HepG2 (cell line): ENCODE measurements around the gene DYNC2H1. TPM values are rescaled to one million over a fixed set of nuclear protein-coding genes. Genes with fewer than 3 reads are reported as not detected.

Experiments used
- ATAC-seq: fragments of 200-7000 bp; cut with Tn5 transposase; 3 replicates; pipeline ENCODE4 v1.9.1; 2020; ENCODE audit warnings: mild to moderate bottlenecking, moderate library complexity
- BruUV-seq: library from RNA; stranded (reverse); fragments of 400-500 nt; replicated peaks from 2 replicates; lab custom pipeline; 2021; lab: Mats Ljungman, UMichigan
- CTCF ChIA-PET: fragments of 300-600 bp; formaldehyde crosslinking; extraction: SDS; loops from one replicate; lab custom pipeline; 2021; ENCODE audit warnings: low total read pairs, inconsistent platforms, low intra/inter-chr PET ratio; lab: Yijun Ruan, JAX
- POLR2A ChIA-PET: fragments of 350-600 bp; sonication (Branson Sonifier 250); formaldehyde crosslinking; loops from one replicate; lab custom pipeline; 2020; ENCODE audit warnings: antibody characterized with exemption, inconsistent platforms; lab: Yijun Ruan, JAX
- DNase-seq: peaks from one replicate; pipeline ENCODE4 v3.0.0-alpha.2; 2015; ENCODE audit warnings: low spot score
- FAIRE-seq: peaks from 3 replicates; lab custom pipeline; 2011; peaks lifted over from hg19 to GRCh38; lab: Jason Lieb, UNC
- H2AFZ ChIP-seq: one replicate; pipeline ENCODE4 v1.6.1; 2011; ENCODE audit warnings: low read length, inconsistent platforms
- H3K27ac ChIP-seq: fragments of 300-600 bp; 3 replicates; pipeline ENCODE4 v1.8.0; 2011; ENCODE audit warnings: mixed run types, mild to moderate bottlenecking, mixed read lengths, low read length, inconsistent platforms; ENCODE audit not compliant: insufficient read depth; ENCODE audit errors: extremely low read length
- H3K27me3 ChIP-seq, 2 experiments: fragments of 200-600 bp in 1 of 2; 2 replicates in 1 of 2; 3 replicates in 1 of 2; pipeline versions ENCODE4 v1.6.0 to v1.8.0; 2011; ENCODE audit warnings: low read length in 2 of 2, mild to moderate bottlenecking in 2 of 2, moderate library complexity in 2 of 2, inconsistent platforms in 1 of 2; ENCODE audit not compliant: insufficient read depth in 2 of 2, control insufficient read depth in 1 of 2
- H3K36me3 ChIP-seq, 2 experiments: fragments of 200-600 bp in 1 of 2; replicated peaks in 1 of 2; 2 replicates in 1 of 2; 3 replicates in 1 of 2; pipeline versions ENCODE4 v1.5.1 to v1.8.0; 2011; ENCODE audit warnings: low read length in 2 of 2, inconsistent platforms in 1 of 2; ENCODE audit not compliant: insufficient read depth in 2 of 2, control insufficient read depth in 1 of 2
- H3K4me1 ChIP-seq: 2 replicates; pipeline ENCODE4 v1.5.1; 2012; ENCODE audit warnings: low read length, inconsistent platforms; ENCODE audit not compliant: insufficient read depth
- H3K4me2 ChIP-seq: 2 replicates; pipeline ENCODE4 v1.6.0; 2011; ENCODE audit warnings: low read depth, low read length, inconsistent platforms
- H3K4me3 ChIP-seq, 3 experiments: fragments of 200-600 bp in 1 of 3; sonication (generic), shearing (Covaris generic) in 1 of 3; replicated peaks in 1 of 3; 2 replicates each; pipeline ENCODE4 v1.5.1; 2011 to 2016; ENCODE audit warnings: low read length in 3 of 3, inconsistent platforms in 2 of 3, low read depth in 2 of 3, mild to moderate bottlenecking in 2 of 3, control low read depth in 1 of 3, mixed read lengths in 1 of 3; ENCODE audit not compliant: insufficient read depth in 1 of 3
- H3K79me2 ChIP-seq: one replicate; pipeline ENCODE4 v1.6.1; 2011; ENCODE audit warnings: low read length, inconsistent platforms; ENCODE audit not compliant: insufficient read depth
- H3K9ac ChIP-seq: 2 replicates; pipeline ENCODE4 v1.6.0; 2011; ENCODE audit warnings: mild to moderate bottlenecking, low read depth, low read length, inconsistent platforms; ENCODE audit not compliant: insufficient read depth
- H3K9me3 ChIP-seq: 2 replicates; pipeline ENCODE4 v1.5.1; 2012; ENCODE audit warnings: mild to moderate bottlenecking, low read length
- H4K20me1 ChIP-seq: 2 replicates; pipeline ENCODE4 v1.6.0; 2011; ENCODE audit warnings: inconsistent platforms, mild to moderate bottlenecking, low read length, moderate library complexity; ENCODE audit not compliant: insufficient read depth
- ELK4 ChIP-seq: sonication (generic); formaldehyde crosslinking; IDR thresholded peaks from 2 replicates; pipeline ENCODE4 v1.9.0; 2021; ENCODE audit warnings: missing genetic modification reagents, borderline replicate concordance
- IRF2 ChIP-seq: IDR thresholded peaks from 2 replicates; pipeline ENCODE4 v1.6.1; 2018; ENCODE audit warnings: missing genetic modification reagents, missing compliant biosample characterization
- NCOA5 ChIP-seq: sonication (generic); formaldehyde crosslinking; IDR thresholded peaks from 2 replicates; pipeline ENCODE4 v1.4.0; 2020; ENCODE audit warnings: missing genetic modification reagents
- NFYB ChIP-seq: sonication (generic); formaldehyde crosslinking; IDR thresholded peaks from 2 replicates; pipeline ENCODE4 v1.4.0; 2020; ENCODE audit warnings: missing genetic modification reagents
- NR2F1 ChIP-seq, 2 experiments: fragments of 450-650 bp in 1 of 2; formaldehyde crosslinking in 1 of 2; IDR thresholded peaks; 2 replicates each; pipeline versions ENCODE4 v1.5.0 to v1.6.1; 2016 to 2020; ENCODE audit warnings: mild to moderate bottlenecking in 1 of 2, missing compliant biosample characterization in 1 of 2, missing genetic modification reagents in 1 of 2, moderate library complexity in 1 of 2
- SCMH1 ChIP-seq: sonication (generic); formaldehyde crosslinking; IDR thresholded peaks from 2 replicates; pipeline ENCODE4 v1.9.0; 2021; ENCODE audit warnings: missing genetic modification reagents, mild to moderate bottlenecking, borderline replicate concordance
- SOX13 ChIP-seq, 3 experiments: fragments of 450-650 bp in 1 of 3; sonication (generic) in 1 of 3; formaldehyde crosslinking in 1 of 3; IDR thresholded peaks in 2 of 3; conservative IDR thresholded peaks in 1 of 3; 2 replicates each; pipeline versions ENCODE4 v1.5.0 to v1.6.1; 2016 to 2020; ENCODE audit warnings: antibody characterized with exemption in 1 of 3, mild to moderate bottlenecking in 1 of 3, missing compliant biosample characterization in 1 of 3, missing genetic modification reagents in 1 of 3, moderate library complexity in 1 of 3
- ZBTB20 ChIP-seq: sonication (generic); formaldehyde crosslinking; IDR thresholded peaks from 2 replicates; pipeline ENCODE4 v1.8.1; 2023; ENCODE audit warnings: missing genetic modification reagents, low read depth, mild to moderate bottlenecking, borderline replicate concordance
- ZBTB44 ChIP-seq: sonication (generic); formaldehyde crosslinking; IDR thresholded peaks from 2 replicates; pipeline ENCODE4 v1.4.0; 2020; ENCODE audit warnings: missing genetic modification reagents
- ZBTB7A ChIP-seq: sonication (generic); formaldehyde crosslinking; IDR thresholded peaks from 2 replicates; pipeline ENCODE4 v1.8.0; 2022; ENCODE audit warnings: mild to moderate bottlenecking, missing genetic modification reagents
- ZNF292 ChIP-seq: sonication (generic); formaldehyde crosslinking; IDR thresholded peaks from 2 replicates; pipeline ENCODE4 v1.8.1; 2022; ENCODE audit warnings: mild to moderate bottlenecking, low read depth, missing genetic modification reagents, borderline replicate concordance
- ZNF382 ChIP-seq: sonication (generic); formaldehyde crosslinking; IDR thresholded peaks from 2 replicates; pipeline ENCODE4 v1.5.0; 2020; ENCODE audit warnings: missing genetic modification reagents, mild to moderate bottlenecking, borderline replicate concordance
- ZNF670 ChIP-seq: sonication (generic); formaldehyde crosslinking; IDR thresholded peaks from 2 replicates; pipeline ENCODE4 v1.8.0; 2022; ENCODE audit warnings: mild to moderate bottlenecking, missing genetic modification reagents, borderline replicate concordance
- WGBS: methylation state at CpG from one replicate; pipeline ENCODE4 v1.1.6; 2017; ENCODE audit warnings: low lambda C conversion rate; 5-methylcytosine and 5-hydroxymethylcytosine counted together
- in situ Hi-C: cut with HindIII; loops from 2 replicates; pipeline ENCODE4 v1.10.0; 2017; ENCODE audit warnings: low pct_unique_long_range_greater_than_20kb; ENCODE audit not compliant: extremely low pct_ligation_motif_present
- intact Hi-C: fragments of 100-400 bp; cut with micrococcal nuclease; formaldehyde crosslinking; loops from one replicate; pipeline ENCODE4 v1.10.0; 2022; ENCODE audit not compliant: unreplicated experiment
- polyA plus RNA-seq, 8 experiments: library from polyadenylated mRNA; depleted of rRNA in 3 of 8; stranded (reverse) in 7 of 8; unstranded in 1 of 8; fragments of >200 nt; fragmentation: Illumina TruSeq in 4 of 8; extraction: Trizol in 4 of 8; gene quantifications; 2 replicates each; pipeline versions ENCODE4 v1.2.1 to v1.2.3, GENCODE V29; 2011 to 2016; ENCODE audit warnings: low read depth in 4 of 8, missing spikeins in 1 of 8, mixed read lengths in 1 of 8; ENCODE audit not compliant: insufficient read depth in 1 of 8
- total RNA-seq, 5 experiments: library from RNA; depleted of rRNA; stranded (reverse); fragments of >200 nt; fragmentation: Illumina TruSeq; extraction: Trizol; gene quantifications; 2 replicates each; pipeline ENCODE4 v1.2.3, GENCODE V29; 2016; ENCODE audit warnings: low read depth in 1 of 5
- TF ChIP-seq, protein P1 (sequence below): sonication (generic); formaldehyde crosslinking; IDR thresholded peaks from 2 replicates; pipeline ENCODE4 v1.4.0; 2020; ENCODE audit warnings: missing genetic modification reagents

The DYNC2H1 gene
- total and polyA plus RNA-seq, 2 of the 13 experiments (the other 11 are each of a cell fraction or from before 2014, with no cell fraction given), result 0.49 to 0.66 TPM

- FAIRE-seq, result no peak
- TF ChIP-seq SCMH1 (CRISPR knock-in tag) (no peak), ZBTB44 (CRISPR knock-in tag) (no peak), ZNF670 (CRISPR knock-in tag) (no peak), SOX13 (IDR thresholded peaks at IDR 0.05) (no peak), SOX13 (CRISPR knock-in tag; conservative IDR thresholded peaks at IDR 0.05 in 1 of 2, IDR thresholded peaks at IDR 0.05 in 1 of 2) (no peak), ZNF382 (no peak), IRF2 (CRISPR knock-in tag) (no peak), ZBTB7A (CRISPR knock-in tag) (no peak), ELK4 (no peak), NFYB (CRISPR knock-in tag) (no peak), NR2F1 (CRISPR knock-in tag; IDR thresholded peaks at IDR 0.05) (no peak), NCOA5 (no peak), ZBTB20 (CRISPR knock-in tag) (no peak), ZNF292 (no peak)
- TF ChIP-seq, protein P1, sequence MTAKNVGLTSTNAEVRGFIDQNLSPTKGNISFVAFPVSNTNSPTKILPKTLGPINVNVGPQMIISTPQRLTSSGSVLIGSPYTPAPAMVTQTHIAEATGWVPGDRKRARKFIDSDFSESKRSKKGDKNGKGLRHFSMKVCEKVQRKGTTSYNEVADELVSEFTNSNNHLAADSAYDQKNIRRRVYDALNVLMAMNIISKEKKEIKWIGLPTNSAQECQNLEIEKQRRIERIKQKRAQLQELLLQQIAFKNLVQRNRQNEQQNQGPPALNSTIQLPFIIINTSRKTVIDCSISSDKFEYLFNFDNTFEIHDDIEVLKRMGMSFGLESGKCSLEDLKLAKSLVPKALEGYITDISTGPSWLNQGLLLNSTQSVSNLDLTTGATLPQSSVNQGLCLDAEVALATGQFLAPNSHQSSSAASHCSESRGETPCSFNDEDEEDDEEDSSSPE, result no peak
These were observed 385.3 kb downstream of the DYNC2H1 start for GRCh38 chr11:103494491-103494890.

More at GRCh38 chr11:103494491-103494890, 385.3 kb downstream of the DYNC2H1 start:
- H2AFZ ChIP-seq, result no peak overlapping the region
- no peaks in the 10 kb centered on the region for H3K36me3 ChIP-seq
- no peaks in the 10 kb centered on the region for H3K27me3 ChIP-seq
- DNase-seq (no peak), ATAC-seq (no peak)
- no peak overlapping the region for H3K9ac ChIP-seq
- no peak overlapping the region for H3K4me2 ChIP-seq
- in situ Hi-C loops, result no loop called here
- POLR2A ChIA-PET, result no interaction called here
- H3K4me3 ChIP-seq, result no peak overlapping the region
- no peaks in the 10 kb centered on the region for H3K79me2 ChIP-seq
- CTCF ChIA-PET, result no interaction called here
- BruUV-seq, result no TSS peak
- no peaks in the 10 kb centered on the region for H4K20me1 ChIP-seq
- no peaks in the 10 kb centered on the region; the same call in 1 of the 2 replicates for H3K9me3 ChIP-seq
- WGBS, result 4% methylated on average over 1 of the region's 1 CpG
- no peaks in the 10 kb centered on the region for H3K4me1 ChIP-seq
- intact Hi-C loops, result no loop called here
- H3K27ac ChIP-seq, result no peak overlapping the region
